ENCODE measurements around the gene MTERF4. TPM values are rescaled to one million over a fixed set of nuclear protein-coding genes. Genes with fewer than 3 reads are reported as not detected.

MTERF4 gene
- total and polyA plus RNA-seq, 2 of the 8 experiments (the other 6 are each of a cell fraction or from before 2014, with no cell fraction given) = 25.9 to 28.5 TPM

DNA sequence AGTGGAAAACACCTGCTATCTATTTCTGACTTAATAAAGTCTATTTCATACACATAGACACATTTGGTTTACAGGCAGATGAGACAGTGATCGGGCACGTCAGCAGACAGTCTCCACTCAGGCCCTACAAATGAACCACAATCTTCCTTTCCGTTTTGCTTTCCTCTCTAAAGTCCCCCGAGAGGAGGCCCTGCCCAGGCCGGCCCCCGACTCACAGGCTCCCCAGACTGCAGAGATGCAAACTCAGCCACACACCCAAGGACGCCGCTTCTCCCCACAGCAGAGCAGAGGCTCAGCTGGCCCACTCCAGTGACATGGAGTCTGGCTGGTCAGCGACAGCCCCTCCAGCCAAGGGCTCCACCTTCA lies 9.3 kb upstream of the MTERF4 start:
- H4K8ac ChIP-seq (ENCODE audit: extremely low read depth, insufficient read depth, low read length) = no peak overlapping the region
- 89% methylated on average over 9 of the region's 9 CpGs; no CpG with 5 or more reads in 1 of the 2 experiments for WGBS, 2 experiments (ENCODE audit: extremely low coverage in 1 of 2, insufficient coverage in 1 of 2, insufficient read length in 1 of 2, insufficient replicate concordance in 2 of 2, low coverage in 1 of 2, low lambda C conversion rate in 2 of 2, missing lambda C conversion rate in 1 of 2)
- H3K23ac ChIP-seq (ENCODE audit: insufficient read length) = no peak overlapping the region
- no peak overlapping the region for H3K4me2 ChIP-seq (ENCODE audit: insufficient read depth in 1 of 2, low read depth in 2 of 2, low read length in 2 of 2)
- no peak overlapping the region for H3K4ac ChIP-seq (replicated peaks; ENCODE audit: insufficient read length, low read depth, low read length)
- FAIRE-seq (no peak), DNase-seq (ENCODE audit: low read depth in 1 of 2, low spot score in 2 of 2) (no peak)
- ChIA-PET CTCF (ENCODE audit: partially characterized antibody) (no interaction called here), POLR2A (ENCODE audit: partially characterized antibody) (interaction anchor here (1.7 kb wide), 1 partner anchor 16 kb away, joined by 5 read pairs; no protein-coding TSS in a partner anchor)
- no peak overlapping the region for H2BK120ac ChIP-seq (replicated peaks; ENCODE audit: low read depth, low read length)
- no peak overlapping the region for H2BK15ac ChIP-seq (ENCODE audit: low read length)
- no peak overlapping the region for H3K18ac ChIP-seq (ENCODE audit: extremely low read depth, low read length)
- no peak overlapping the region for H2AK5ac ChIP-seq (ENCODE audit: low read depth, low read length)
- no peaks in the 10 kb centered on the region for H3K4me1 ChIP-seq (replicated peaks in 1 of 4; ENCODE audit: control insufficient read depth in 3 of 4, insufficient read depth in 4 of 4, low read length in 3 of 4)
- no peak overlapping the region for H3K9ac ChIP-seq (replicated peaks in 1 of 4; ENCODE audit: extremely low read depth in 1 of 4, low read depth in 3 of 4, low read length in 3 of 4)
- no peak overlapping the region for H2BK5ac ChIP-seq (ENCODE audit: low read depth, low read length)
- H4K5ac ChIP-seq (ENCODE audit: insufficient read length, low read depth, low read length) = no peak overlapping the region
- no peak overlapping the region for H2BK12ac ChIP-seq (ENCODE audit: low read depth, low read length)
- H3K9me3 ChIP-seq (ENCODE audit: insufficient read depth in 2 of 2, low read depth in 1 of 2, low read length in 1 of 2) = no peaks in the 10 kb centered on the region
- H4K20me1 ChIP-seq (replicated peaks in 1 of 2; ENCODE audit: control insufficient read depth in 1 of 2, insufficient read depth in 2 of 2, low read length in 2 of 2) = peaks cover 3 to 6% of the 10 kb centered on the region in 2 experiments
- H3K79me2 ChIP-seq (ENCODE audit: control insufficient read depth in 1 of 2, insufficient read depth in 2 of 2, low read length in 2 of 2) = no peaks in the 10 kb centered on the region
- no peak overlapping the region for H4K91ac ChIP-seq (replicated peaks; ENCODE audit: insufficient read length, low read length)
- H3K79me1 ChIP-seq (ENCODE audit: low read depth, low read length) = no peaks in the 10 kb centered on the region; the same call in 1 of the 2 replicates
- H2AFZ ChIP-seq (ENCODE audit: low read length) = no peak overlapping the region
- H3K27me3 ChIP-seq (replicated peaks in 1 of 4; ENCODE audit: control insufficient read depth in 3 of 4, extremely low read depth in 1 of 4, insufficient read depth in 3 of 4, low read length in 3 of 4) = no peaks in the 10 kb centered on the region
- H3K23me2 ChIP-seq (ENCODE audit: low read depth, low read length) = no peaks in the 10 kb centered on the region; the same call in 1 of the 2 replicates
- peaks cover 0 to 29% (median 6%) of the 10 kb centered on the region in 4 experiments; a peak in 4 of 8 replicates for H3K36me3 ChIP-seq (ENCODE audit: control insufficient read depth in 2 of 4, insufficient read depth in 4 of 4, low read length in 3 of 4)
- H3K56ac ChIP-seq (replicated peaks; ENCODE audit: insufficient read length, low read depth, low read length) = no peak overlapping the region
- no peak overlapping the region for H3K14ac ChIP-seq (ENCODE audit: insufficient read length)
- H3K27ac ChIP-seq (ENCODE audit: low read depth, low read length) = no peak overlapping the region
- H2BK20ac ChIP-seq (ENCODE audit: low read length) = no peak overlapping the region
- H3K4me3 ChIP-seq (ENCODE audit: extremely low read depth in 1 of 4, insufficient read depth in 2 of 4, low read depth in 3 of 4, low read length in 4 of 4) = no peak overlapping the region
- no peak for TF ChIP-seq TEAD4 (IDR thresholded peaks at IDR 0.05; ENCODE audit: low read depth, low read length)
- TF ChIP-seq SP4 (IDR thresholded peaks at IDR 0.05; ENCODE audit: low read length) = no peak
- no peak for TF ChIP-seq CBX8 (IDR thresholded peaks at IDR 0.05; ENCODE audit: borderline replicate concordance, low read depth, low read length)

Data from H1 (cell line).